ENCODE results near the gene GMIP.
A peak's percentile ranks its signal among the peaks of the same experiment; 100 is the strongest.

The GMIP gene

DNA sequence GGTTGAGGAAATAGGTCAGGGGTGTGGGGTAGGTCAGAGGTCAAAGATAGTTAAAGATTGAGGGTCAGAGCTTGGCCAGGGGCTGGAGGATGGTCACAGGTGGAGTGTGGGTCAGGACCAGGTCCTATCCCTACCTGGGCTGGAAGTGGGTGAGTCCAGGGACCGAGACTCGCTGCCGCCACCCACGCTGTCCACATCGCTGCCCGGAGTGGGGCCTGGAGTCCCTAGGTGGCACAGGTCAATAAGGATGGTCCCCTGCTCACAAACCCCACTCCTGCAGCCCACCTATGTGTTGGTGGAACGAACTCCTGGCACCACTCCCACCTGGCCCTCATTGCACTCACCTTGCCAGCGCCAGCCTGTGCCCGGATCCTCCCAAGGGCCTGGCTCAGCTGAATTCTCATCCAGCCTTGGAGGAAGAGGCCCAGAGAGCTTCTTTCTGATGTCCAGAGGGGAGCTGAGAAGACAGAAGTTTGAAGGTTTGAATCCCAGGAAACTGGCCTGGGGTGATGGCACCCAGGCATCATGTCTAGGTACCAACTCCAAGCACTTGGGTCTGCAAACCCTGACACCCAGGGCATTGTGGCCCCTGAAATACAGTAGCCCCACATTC lies 6.8 kb downstream of the GMIP start:
- H3K36me3 ChIP-seq (replicated peaks in 1 of 2; ENCODE audit: control insufficient read depth in 2 of 2, insufficient read depth in 2 of 2, low read length in 2 of 2) = peaks cover 14 to 50% of the 10 kb centered on the region in 2 donors
- no peaks in the 10 kb centered on the region for H3K27me3 ChIP-seq (ENCODE audit: control insufficient read depth in 3 of 3, insufficient read depth in 3 of 3, low read depth in 1 of 3, low read length in 3 of 3)
- H3K14ac ChIP-seq (ENCODE audit: low read length) = no peak overlapping the region
- H4K91ac ChIP-seq (ENCODE audit: low read depth, low read length, poor library complexity) = no peak overlapping the region
- H2BK12ac ChIP-seq (ENCODE audit: low read length) = no peak overlapping the region
- H3K27ac ChIP-seq (replicated peaks; ENCODE audit: low read length) = no peak overlapping the region
- no peaks in the 10 kb centered on the region for H3K79me1 ChIP-seq (ENCODE audit: low read depth, low read length)
- no peak overlapping the region for H3K4ac ChIP-seq (ENCODE audit: low read length)
- H3K18ac ChIP-seq (ENCODE audit: low read length) = no peak overlapping the region
- no CpG with 5 or more reads among the region's 9 CpGs for WGBS, 2 donors (ENCODE audit: extremely low coverage in 2 of 2, insufficient read length in 2 of 2, insufficient replicate concordance in 1 of 2)
- H3K4me2 ChIP-seq (ENCODE audit: insufficient read depth, low read length, poor library complexity, severe bottlenecking) = no peak overlapping the region
- H2AFZ ChIP-seq (ENCODE audit: low read length) = no peak overlapping the region
- peak overlapping the region; percentile 60 for H3K9ac ChIP-seq (ENCODE audit: low read depth, low read length, poor library complexity)
- peaks cover 0 to 2% of the 10 kb centered on the region in 2 donors for H3K9me3 ChIP-seq (replicated peaks in 1 of 2; ENCODE audit: control insufficient read depth in 2 of 2, insufficient read depth in 1 of 2, low read depth in 1 of 2, low read length in 2 of 2)
- DNase-seq (ENCODE audit: low spot score) = no peak
- H3K4me1 ChIP-seq (ENCODE audit: control insufficient read depth in 2 of 2, insufficient read depth in 1 of 2, low read depth in 1 of 2, low read length in 2 of 2) = no peaks in the 10 kb centered on the region
- H2BK5ac ChIP-seq (ENCODE audit: low read length) = no peak overlapping the region
- no peak overlapping the region for H4K8ac ChIP-seq (ENCODE audit: low read depth, low read length)
- H3K4me3 ChIP-seq (ENCODE audit: low read length in 2 of 2) = peak overlapping the region in 1 of 2 donors; percentile 37
- peak overlapping the region; percentile 61 for H2BK120ac ChIP-seq (ENCODE audit: low read depth, low read length)
- no peak overlapping the region for H2AK5ac ChIP-seq (ENCODE audit: low read depth, low read length)
- no peak overlapping the region for H2BK15ac ChIP-seq (ENCODE audit: low read length)
- no peak overlapping the region for H3K23ac ChIP-seq (ENCODE audit: low read depth, low read length, poor library complexity)

DNA sequence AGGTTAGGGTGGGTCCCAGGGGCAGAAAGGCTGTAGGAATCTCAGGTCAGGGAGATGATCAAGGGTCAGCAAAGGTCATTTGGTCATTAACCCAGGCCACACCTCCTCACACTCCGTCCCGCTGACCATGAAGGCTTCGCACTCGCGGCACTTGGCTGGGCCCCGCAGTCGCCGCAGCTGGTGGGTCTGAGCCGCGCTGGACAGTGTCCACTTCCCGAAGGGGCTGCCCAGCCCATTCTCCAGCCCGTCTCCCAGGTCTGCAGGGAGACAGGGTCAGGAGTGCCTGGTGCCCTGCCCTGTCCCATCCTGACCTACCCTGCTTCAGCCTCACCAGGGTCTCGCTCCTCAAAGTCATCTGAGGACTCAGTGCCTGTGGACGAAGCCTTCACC lies 8.1 kb downstream of the GMIP start:
- no peak overlapping the region for H2BK12ac ChIP-seq (ENCODE audit: low read length)
- no peak overlapping the region for H2AK5ac ChIP-seq (ENCODE audit: low read depth, low read length)
- WGBS, 2 donors (ENCODE audit: extremely low coverage in 2 of 2, insufficient read length in 2 of 2, insufficient replicate concordance in 1 of 2) = no CpG with 5 or more reads among the region's 14 CpGs
- no peak overlapping the region for H2AFZ ChIP-seq (ENCODE audit: low read length)
- H3K4ac ChIP-seq (ENCODE audit: low read length) = no peak overlapping the region
- no peaks in the 10 kb centered on the region for H3K27me3 ChIP-seq (ENCODE audit: control insufficient read depth in 3 of 3, insufficient read depth in 3 of 3, low read depth in 1 of 3, low read length in 3 of 3)
- H3K4me3 ChIP-seq (ENCODE audit: low read length in 2 of 2) = no peak overlapping the region
- no peaks in the 10 kb centered on the region for H3K79me1 ChIP-seq (ENCODE audit: low read depth, low read length)
- no peak overlapping the region for H3K14ac ChIP-seq (ENCODE audit: low read length)
- H4K8ac ChIP-seq (ENCODE audit: low read depth, low read length) = no peak overlapping the region
- peaks cover 18 to 59% of the 10 kb centered on the region in 2 donors for H3K36me3 ChIP-seq (replicated peaks in 1 of 2; ENCODE audit: control insufficient read depth in 2 of 2, insufficient read depth in 2 of 2, low read length in 2 of 2)
- H3K4me2 ChIP-seq (ENCODE audit: insufficient read depth, low read length, poor library complexity, severe bottlenecking) = no peak overlapping the region
- H2BK5ac ChIP-seq (ENCODE audit: low read length) = peak overlapping the region; percentile 2
- H3K23ac ChIP-seq (ENCODE audit: low read depth, low read length, poor library complexity) = peak overlapping the region; percentile 53
- H2BK120ac ChIP-seq (ENCODE audit: low read depth, low read length) = no peak overlapping the region
- no peak overlapping the region for H3K18ac ChIP-seq (ENCODE audit: low read length)
- peaks cover 0 to 2% of the 10 kb centered on the region in 2 donors for H3K9me3 ChIP-seq (replicated peaks in 1 of 2; ENCODE audit: control insufficient read depth in 2 of 2, insufficient read depth in 1 of 2, low read depth in 1 of 2, low read length in 2 of 2)
- no peak for DNase-seq (ENCODE audit: low spot score)
- H4K91ac ChIP-seq (ENCODE audit: low read depth, low read length, poor library complexity) = no peak overlapping the region
- H3K27ac ChIP-seq (replicated peaks; ENCODE audit: low read length) = no peak overlapping the region
- H3K9ac ChIP-seq (ENCODE audit: low read depth, low read length, poor library complexity) = no peak overlapping the region
- H3K4me1 ChIP-seq (ENCODE audit: control insufficient read depth in 2 of 2, insufficient read depth in 1 of 2, low read depth in 1 of 2, low read length in 2 of 2) = no peaks in the 10 kb centered on the region
- H2BK15ac ChIP-seq (ENCODE audit: low read length) = no peak overlapping the region

DNA sequence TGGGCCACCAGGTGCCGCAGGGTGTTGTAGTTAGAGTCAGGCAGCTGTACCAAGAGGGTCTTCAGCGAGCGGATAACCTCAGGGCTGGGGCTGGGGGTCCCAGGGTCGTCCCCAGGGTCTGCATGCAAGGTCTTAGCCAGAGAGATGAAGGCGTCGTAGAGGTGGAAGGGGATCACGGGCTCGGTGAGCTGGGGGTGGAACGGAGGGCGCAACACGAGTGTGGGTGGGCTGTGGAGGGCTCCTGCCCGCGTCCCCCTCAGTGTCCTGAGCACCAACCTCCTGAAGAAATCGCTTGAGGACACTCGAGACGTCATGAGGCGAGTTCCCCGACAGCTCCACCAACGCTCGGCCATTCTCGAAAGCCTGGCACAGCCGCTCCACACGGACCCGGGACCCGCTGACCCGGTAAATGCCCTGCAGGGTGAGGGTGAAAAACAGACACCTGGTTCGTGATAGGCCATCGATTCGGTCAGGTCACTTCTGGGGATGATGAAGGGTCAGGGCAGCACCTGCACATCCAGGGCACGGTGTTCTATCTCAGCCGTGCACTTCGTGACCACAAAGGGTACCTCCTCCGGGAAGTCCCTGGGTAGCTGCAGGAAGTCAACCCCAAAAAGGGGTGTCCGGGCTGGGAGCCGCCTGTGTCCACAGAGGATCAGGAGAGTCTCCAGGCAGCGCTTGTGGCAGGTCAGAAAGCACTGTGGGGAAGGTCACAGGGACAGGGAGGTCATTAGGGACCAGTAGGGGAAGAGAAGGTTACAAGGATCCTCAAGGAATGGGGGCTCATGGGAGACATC lies 8.7 kb downstream of the GMIP start:
- no peak overlapping the region for H2AK5ac ChIP-seq (ENCODE audit: low read depth, low read length)

More for the DNA sequence above, 8.7 kb downstream of the GMIP start:
- H3K4me3 ChIP-seq (ENCODE audit: low read length in 2 of 2) = no peak overlapping the region
- H4K91ac ChIP-seq (ENCODE audit: low read depth, low read length, poor library complexity) = no peak overlapping the region
- no peak overlapping the region for H3K4ac ChIP-seq (ENCODE audit: low read length)
- H3K27me3 ChIP-seq (ENCODE audit: control insufficient read depth in 3 of 3, insufficient read depth in 3 of 3, low read depth in 1 of 3, low read length in 3 of 3) = no peaks in the 10 kb centered on the region
- no peak overlapping the region for H3K27ac ChIP-seq (replicated peaks; ENCODE audit: low read length)
- peaks cover 0 to 2% of the 10 kb centered on the region in 2 donors for H3K9me3 ChIP-seq (replicated peaks in 1 of 2; ENCODE audit: control insufficient read depth in 2 of 2, insufficient read depth in 1 of 2, low read depth in 1 of 2, low read length in 2 of 2)
- peaks cover 15 to 59% of the 10 kb centered on the region in 2 donors for H3K36me3 ChIP-seq (replicated peaks in 1 of 2; ENCODE audit: control insufficient read depth in 2 of 2, insufficient read depth in 2 of 2, low read length in 2 of 2)
- WGBS, 2 donors (ENCODE audit: extremely low coverage in 2 of 2, insufficient read length in 2 of 2, insufficient replicate concordance in 1 of 2) = no CpG with 5 or more reads among the region's 36 CpGs
- H2BK12ac ChIP-seq (ENCODE audit: low read length) = no peak overlapping the region
- no peak overlapping the region for H3K18ac ChIP-seq (ENCODE audit: low read length)
- no peak overlapping the region for H3K9ac ChIP-seq (ENCODE audit: low read depth, low read length, poor library complexity)
- no peaks in the 10 kb centered on the region for H3K79me1 ChIP-seq (ENCODE audit: low read depth, low read length)
- no peak overlapping the region for H3K14ac ChIP-seq (ENCODE audit: low read length)
- H3K4me1 ChIP-seq (ENCODE audit: control insufficient read depth in 2 of 2, insufficient read depth in 1 of 2, low read depth in 1 of 2, low read length in 2 of 2) = no peaks in the 10 kb centered on the region
- peak overlapping the region; percentile 8 for H2BK5ac ChIP-seq (ENCODE audit: low read length)
- H2BK15ac ChIP-seq (ENCODE audit: low read length) = no peak overlapping the region
- no peak for DNase-seq (ENCODE audit: low spot score)
- no peak overlapping the region for H3K4me2 ChIP-seq (ENCODE audit: insufficient read depth, low read length, poor library complexity, severe bottlenecking)
- no peak overlapping the region for H2AFZ ChIP-seq (ENCODE audit: low read length)
- no peak overlapping the region for H2BK120ac ChIP-seq (ENCODE audit: low read depth, low read length)
- H3K23ac ChIP-seq (ENCODE audit: low read depth, low read length, poor library complexity) = no peak overlapping the region
- H4K8ac ChIP-seq (ENCODE audit: low read depth, low read length) = peak overlapping the region; percentile 93

Measured in neuronal stem cell (in vitro differentiated cells).